Measurements from ENCODE around the gene LHX1. TPM values are rescaled to one million over a fixed set of nuclear protein-coding genes. Genes with fewer than 3 reads are reported as not detected.

The LHX1 gene
- total and polyA plus RNA-seq, 10 of the 15 experiments (the other 5 are each of a cell fraction or from before 2014, with no cell fraction given) = not detected

DNA sequence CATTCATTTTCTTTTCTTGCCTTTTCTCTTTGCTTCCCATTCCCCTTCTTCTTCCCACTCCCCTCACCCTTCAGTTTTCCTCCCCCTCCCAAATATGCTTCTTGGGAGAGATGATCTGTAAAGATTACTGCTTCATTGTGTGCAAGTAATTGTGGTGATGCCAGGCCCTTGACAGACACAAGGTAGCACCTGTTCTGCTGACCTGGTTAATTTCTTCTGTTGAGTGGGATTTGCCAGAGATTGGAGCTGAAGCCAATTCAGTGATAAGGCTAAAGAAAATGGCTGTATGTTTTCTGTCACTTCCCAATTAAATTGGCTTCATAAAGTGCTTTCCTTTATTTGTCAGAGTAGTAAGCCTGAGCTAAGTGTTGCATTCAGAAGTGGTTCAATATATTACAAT is 56.0 kb downstream of the LHX1 start (continued):
- TF ChIP-seq, protein P1, sequence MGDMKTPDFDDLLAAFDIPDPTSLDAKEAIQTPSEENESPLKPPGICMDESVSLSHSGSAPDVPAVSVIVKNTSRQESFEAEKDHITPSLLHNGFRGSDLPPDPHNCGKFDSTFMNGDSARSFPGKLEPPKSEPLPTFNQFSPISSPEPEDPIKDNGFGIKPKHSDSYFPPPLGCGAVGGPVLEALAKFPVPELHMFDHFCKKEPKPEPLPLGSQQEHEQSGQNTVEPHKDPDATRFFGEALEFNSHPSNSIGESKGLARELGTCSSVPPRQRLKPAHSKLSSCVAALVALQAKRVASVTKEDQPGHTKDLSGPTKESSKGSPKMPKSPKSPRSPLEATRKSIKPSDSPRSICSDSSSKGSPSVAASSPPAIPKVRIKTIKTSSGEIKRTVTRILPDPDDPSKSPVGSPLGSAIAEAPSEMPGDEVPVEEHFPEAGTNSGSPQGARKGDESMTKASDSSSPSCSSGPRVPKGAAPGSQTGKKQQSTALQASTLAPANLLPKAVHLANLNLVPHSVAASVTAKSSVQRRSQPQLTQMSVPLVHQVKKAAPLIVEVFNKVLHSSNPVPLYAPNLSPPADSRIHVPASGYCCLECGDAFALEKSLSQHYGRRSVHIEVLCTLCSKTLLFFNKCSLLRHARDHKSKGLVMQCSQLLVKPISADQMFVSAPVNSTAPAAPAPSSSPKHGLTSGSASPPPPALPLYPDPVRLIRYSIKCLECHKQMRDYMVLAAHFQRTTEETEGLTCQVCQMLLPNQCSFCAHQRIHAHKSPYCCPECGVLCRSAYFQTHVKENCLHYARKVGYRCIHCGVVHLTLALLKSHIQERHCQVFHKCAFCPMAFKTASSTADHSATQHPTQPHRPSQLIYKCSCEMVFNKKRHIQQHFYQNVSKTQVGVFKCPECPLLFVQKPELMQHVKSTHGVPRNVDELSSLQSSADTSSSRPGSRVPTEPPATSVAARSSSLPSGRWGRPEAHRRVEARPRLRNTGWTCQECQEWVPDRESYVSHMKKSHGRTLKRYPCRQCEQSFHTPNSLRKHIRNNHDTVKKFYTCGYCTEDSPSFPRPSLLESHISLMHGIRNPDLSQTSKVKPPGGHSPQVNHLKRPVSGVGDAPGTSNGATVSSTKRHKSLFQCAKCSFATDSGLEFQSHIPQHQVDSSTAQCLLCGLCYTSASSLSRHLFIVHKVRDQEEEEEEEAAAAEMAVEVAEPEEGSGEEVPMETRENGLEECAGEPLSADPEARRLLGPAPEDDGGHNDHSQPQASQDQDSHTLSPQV (IDR thresholded peaks at IDR 0.05) = no peak
- TF ChIP-seq RB1 (IDR thresholded peaks at IDR 0.05; ENCODE audit: borderline replicate concordance) = no peak
- TF ChIP-seq POU2F2 (IDR thresholded peaks at IDR 0.05; ENCODE audit: borderline replicate concordance, low read depth, low read length) = no peak
- no peak for TF ChIP-seq STAT1 (conservative IDR thresholded peaks at IDR 0.05)
- no peak for TF ChIP-seq MYC (IDR thresholded peaks at IDR 0.05; ENCODE audit: insufficient read depth, insufficient read length, insufficient replicate concordance, low read length, severe bottlenecking)

Small RNAs within 50 kb of the gene (small RNA-seq; reads per million reads assigned to genes)
- not detected for gene AC243773.2

Other genes starting within 250 kb of the LHX1 start
- gene AATF, start 11.5 kb downstream of the LHX1 start, total RNA-seq (2014; rRNA removed) = 63.4 and 74.9 TPM in 2 replicates
- 76.4 and 80.8 TPM in 2 replicates for gene AATF, start 11.5 kb downstream of the LHX1 start, total RNA-seq (2014; rRNA removed; fragmentation: Illumina TruSeq; extraction: Trizol)
- gene AATF, start 11.5 kb downstream of the LHX1 start, total RNA-seq (2021) = 85.6 and 90.2 TPM in 2 replicates
- 33.6 and 38.2 TPM in 2 replicates for gene AATF, start 11.5 kb downstream of the LHX1 start, polyA plus RNA-seq (2011; rRNA removed)
- 87.0 and 94.8 TPM in 2 replicates for gene AATF, start 11.5 kb downstream of the LHX1 start, polyA plus RNA-seq (2014; fragmentation: Illumina TruSeq; extraction: Trizol)
- gene AATF, start 11.5 kb downstream of the LHX1 start, polyA plus RNA-seq (2014; fragmentation: Nextera tagmentation; extraction: Ambion mirVana) = 10 to 100 TPM; 36.8 to 48.0 TPM
- gene AATF, start 11.5 kb downstream of the LHX1 start, polyA plus RNA-seq (2014; rRNA removed) = 64.2 and 91.7 TPM in 2 replicates
- gene AATF, start 11.5 kb downstream of the LHX1 start, polyA plus RNA-seq (2016; fragmentation: Nextera tagmentation; extraction: Ambion mirVana) = 100 to 1,000 TPM; 105 to 110 TPM

Data from GM12878 (cell line).